Ovary (tissue), 9 donors: ENCODE measurements around the gene KIF4B. TPM values are rescaled to one million over a fixed set of nuclear protein-coding genes. Genes with fewer than 3 reads are reported as not detected.

Experiments
- DNase-seq, 5 donors: peaks; one replicate each; pipeline ENCODE4 v3.0.0-alpha.2; 2019 to 2020
- H3K27ac ChIP-seq, 2 donors: fragments of 200-600 bp; one replicate each; pipeline versions ENCODE4 v1.5.1 to v1.8.0; 2019 to 2022
- H3K27me3 ChIP-seq: fragments of 200-600 bp; one replicate; pipeline ENCODE4 v1.8.0; 2022
- H3K36me3 ChIP-seq: fragments of 200-600 bp; sonication (generic); one replicate; pipeline ENCODE4 v1.5.1; 2019
- H3K4me1 ChIP-seq: one replicate; pipeline ENCODE4 v1.8.1; 2013; ENCODE audit warnings: mild to moderate bottlenecking, moderate library complexity; ENCODE audit not compliant: insufficient read depth
- H3K4me3 ChIP-seq: fragments of 200-600 bp; sonication (generic); one replicate; pipeline ENCODE4 v1.5.1; 2017
- H3K9me3 ChIP-seq, 2 donors: fragments of 200-600 bp in 1 of 2; sonication (generic) in 1 of 2; one replicate each; pipeline versions ENCODE4 v1.5.1 to v1.8.1; 2013 to 2019; ENCODE audit warnings: mild to moderate bottlenecking in 1 of 2, moderate library complexity in 1 of 2
- EP300 ChIP-seq: sonication (generic); formaldehyde crosslinking; IDR thresholded peaks from one replicate; pipeline ENCODE4 v1.6.1; 2017; ENCODE audit warnings: antibody characterized with exemption
- POLR2A ChIP-seq: fragments of 450-650 bp; IDR thresholded peaks from one replicate; pipeline ENCODE4 v1.6.1; 2017; ENCODE audit warnings: antibody characterized with exemption, mild to moderate bottlenecking, moderate library complexity
- WGBS, 3 donors: extraction: QIAGEN DNeasy Blood & Tissue Kit in 1 of 3; methylation state at CpG; one replicate each; pipeline versions ENCODE4 v1.1.5 to v1.1.7; 2013 to 2017; 5-methylcytosine and 5-hydroxymethylcytosine counted together
- intact Hi-C, 4 donors: fragments of 100-400 bp; cut with DNase I; formaldehyde crosslinking; loops; one replicate each; pipeline versions ENCODE4 v1.11.0 to v1.15.1; 2022 to 2023
- polyA plus RNA-seq, 2 donors: library from polyadenylated mRNA; stranded (reverse); fragments of 200-250 nt in 1 of 2; fragments of 350-450 nt in 1 of 2; fragmentation: Illumina TruSeq in 1 of 2; extraction: RNeasy Lipid Tissue Mini Kit (QIAGEN cat#74804) in 1 of 2; gene quantifications; one replicate each; pipeline ENCODE4 v1.2.3, GENCODE V29; 2013 to 2014
- total RNA-seq, 7 donors: library from RNA; depleted of rRNA in 2 of 7; stranded (reverse); fragments of >200 nt in 2 of 7; fragmentation: NEBNext Ultra II Directional in 3 of 7; extraction: Animal tissue kit (Norgen Biotek cat#: 25700) in 3 of 7; gene quantifications; one replicate each; pipeline versions ENCODE4 v1.1.0 to v1.2.4, GENCODE V29; 2016 to 2023
- TF ChIP-seq, protein P1 (sequence below), 3 donors: fragments of 450-650 bp in 2 of 3; fragments of 200-600 bp in 1 of 3; IDR thresholded peaks; one replicate each; pipeline versions ENCODE4 v1.5.1 to v1.8.0; 2016 to 2022; ENCODE audit warnings: antibody characterized with exemption in 3 of 3, mild to moderate bottlenecking in 1 of 3
- donor health status: DM: no; HTN: no; CAD: no; lungs with moderate emphysema.
- donor health status: DM: no; HTN: no; CAD: no.
- donor health status: Bipolar disorder and iron deficiency.
- donor health status: DM: yes; HTN: yes; CAD: no.
- donor health status: DM: no; HTN: no; CAD: no.
- donor health status: DM: yes; HTN: yes; CAD: no.

The KIF4B gene
- total and polyA plus RNA-seq, 9 donors = 0.12 to 0.13 TPM; not detected in 7

DNA sequence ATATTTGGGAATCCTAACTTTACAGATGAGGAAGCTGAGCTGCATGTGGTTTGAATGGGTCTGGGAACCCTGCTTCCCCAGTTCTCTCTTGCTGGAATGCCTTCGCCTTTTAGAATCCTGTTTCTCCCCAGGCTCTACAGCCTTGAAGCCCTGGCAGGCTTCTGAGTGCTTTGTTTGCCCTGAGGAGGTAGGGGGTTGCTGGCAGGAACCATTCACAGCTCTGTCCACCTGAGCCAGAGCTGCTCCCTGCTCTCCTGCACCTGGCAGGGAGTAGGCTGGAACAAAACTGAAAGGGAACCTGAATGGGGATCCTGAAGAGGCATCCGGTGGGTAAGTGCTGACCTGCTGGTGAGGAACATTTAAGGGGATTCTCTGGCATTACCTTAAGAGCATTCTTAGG, 33.0 kb downstream of the KIF4B start:
- Histone ChIP-seq H3K27ac (no peak overlapping the region), H3K9me3 (no peaks in the 10 kb centered on the region), H3K36me3 (no peaks in the 10 kb centered on the region), H3K4me3 (no peak overlapping the region), H3K4me1 (no peaks in the 10 kb centered on the region), H3K27me3 (no peaks in the 10 kb centered on the region)
- intact Hi-C loops = no loop called here
- 90 to 96% (median 91%) methylated on average over 2 of the region's 2 CpGs for WGBS, 3 donors
- no peak for DNase-seq
- no peak for TF ChIP-seq EP300
- TF ChIP-seq, protein P1, sequence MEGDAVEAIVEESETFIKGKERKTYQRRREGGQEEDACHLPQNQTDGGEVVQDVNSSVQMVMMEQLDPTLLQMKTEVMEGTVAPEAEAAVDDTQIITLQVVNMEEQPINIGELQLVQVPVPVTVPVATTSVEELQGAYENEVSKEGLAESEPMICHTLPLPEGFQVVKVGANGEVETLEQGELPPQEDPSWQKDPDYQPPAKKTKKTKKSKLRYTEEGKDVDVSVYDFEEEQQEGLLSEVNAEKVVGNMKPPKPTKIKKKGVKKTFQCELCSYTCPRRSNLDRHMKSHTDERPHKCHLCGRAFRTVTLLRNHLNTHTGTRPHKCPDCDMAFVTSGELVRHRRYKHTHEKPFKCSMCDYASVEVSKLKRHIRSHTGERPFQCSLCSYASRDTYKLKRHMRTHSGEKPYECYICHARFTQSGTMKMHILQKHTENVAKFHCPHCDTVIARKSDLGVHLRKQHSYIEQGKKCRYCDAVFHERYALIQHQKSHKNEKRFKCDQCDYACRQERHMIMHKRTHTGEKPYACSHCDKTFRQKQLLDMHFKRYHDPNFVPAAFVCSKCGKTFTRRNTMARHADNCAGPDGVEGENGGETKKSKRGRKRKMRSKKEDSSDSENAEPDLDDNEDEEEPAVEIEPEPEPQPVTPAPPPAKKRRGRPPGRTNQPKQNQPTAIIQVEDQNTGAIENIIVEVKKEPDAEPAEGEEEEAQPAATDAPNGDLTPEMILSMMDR (IDR thresholded peaks at IDR 0.05) = no peak
- no peak for TF ChIP-seq POLR2A

DNA sequence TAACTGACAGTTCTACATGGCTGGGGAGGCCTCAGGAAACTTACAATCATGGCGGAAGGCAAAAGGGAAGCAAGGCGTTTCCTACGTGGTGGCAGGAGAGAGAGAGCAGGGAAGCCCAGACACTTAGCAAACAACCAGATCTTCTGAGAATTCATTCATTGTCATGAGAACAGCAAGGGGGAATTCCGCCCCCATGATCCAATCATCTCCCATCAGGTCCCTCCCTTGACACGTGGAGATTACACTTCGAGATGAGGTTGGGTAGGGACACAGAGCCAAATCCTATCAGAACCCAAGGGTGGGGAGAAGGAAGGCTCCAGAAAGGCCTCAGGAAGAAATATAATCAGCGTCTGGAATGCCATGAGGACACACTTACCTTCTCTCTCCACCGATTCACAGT, 34.3 kb downstream of the KIF4B start:
- Histone ChIP-seq H3K4me3 (no peak overlapping the region), H3K27ac (no peak overlapping the region), H3K4me1 (no peaks in the 10 kb centered on the region), H3K27me3 (no peaks in the 10 kb centered on the region), H3K36me3 (no peaks in the 10 kb centered on the region), H3K9me3 (no peaks in the 10 kb centered on the region)
- WGBS, 3 donors = 85 to 90% (median 88%) methylated on average over 8 of the region's 8 CpGs
- intact Hi-C loops = no loop called here
- no peak for DNase-seq
- TF ChIP-seq, protein P1 (IDR thresholded peaks at IDR 0.05) = no peak
- TF ChIP-seq EP300 (no peak), POLR2A (no peak)

DNA sequence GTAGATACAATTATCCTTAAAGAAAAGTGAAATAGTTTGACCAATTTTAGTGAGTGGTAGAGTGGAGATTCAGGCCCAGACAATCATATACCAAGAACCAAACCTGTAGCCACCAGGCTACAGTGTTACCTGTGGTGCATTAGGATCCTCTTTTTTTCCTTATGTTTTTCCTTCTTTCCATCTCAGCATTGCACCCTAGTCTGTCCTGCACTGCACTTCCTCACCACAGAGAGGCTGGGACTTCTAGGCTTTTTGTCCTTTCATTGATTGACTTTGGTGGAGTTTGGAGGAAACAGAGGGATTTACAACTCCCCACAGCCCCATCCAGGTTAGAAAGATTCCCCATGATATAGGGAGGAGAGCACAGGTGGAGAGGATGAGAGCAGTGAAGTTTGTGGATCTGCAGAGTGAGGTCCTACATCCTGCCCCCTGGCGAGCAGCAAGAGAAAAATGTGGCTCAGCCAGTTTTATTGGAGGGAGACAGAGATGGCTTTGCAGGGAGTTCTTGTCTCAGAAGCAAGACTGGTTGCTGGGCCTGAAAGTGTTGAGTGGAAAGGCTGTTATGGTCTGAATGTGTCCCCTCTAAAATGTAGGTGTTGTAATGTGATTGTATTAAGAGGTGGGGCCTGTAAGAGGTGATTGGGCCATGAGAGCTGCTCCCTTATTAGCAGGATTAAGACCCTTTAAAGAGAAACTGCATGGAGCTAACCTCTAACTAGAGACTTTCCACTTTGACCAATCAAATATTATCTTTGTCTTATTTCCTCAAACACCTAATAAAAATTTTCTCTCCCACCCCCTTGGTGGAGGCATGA, 36.2 kb downstream of the KIF4B start:
- Histone ChIP-seq H3K4me3 (no peak overlapping the region), H3K27ac (no peak overlapping the region), H3K36me3 (no peaks in the 10 kb centered on the region), H3K9me3 (no peaks in the 10 kb centered on the region), H3K27me3 (no peaks in the 10 kb centered on the region), H3K4me1 (no peaks in the 10 kb centered on the region)
- intact Hi-C loops = no loop called here
- DNase-seq = no peak
- TF ChIP-seq POLR2A = no peak
- no peak for TF ChIP-seq EP300
- TF ChIP-seq, protein P1 (IDR thresholded peaks at IDR 0.05) = no peak
- 53 to 64% (median 56%) methylated on average over 1 of the region's 1 CpG for WGBS, 3 donors

GRCh38 chr5:155050384-155051019, 36.9 kb downstream of the KIF4B start:
- TF ChIP-seq POLR2A (no peak), EP300 (no peak)
- TF ChIP-seq, protein P1 (IDR thresholded peaks at IDR 0.05) = no peak
- no peak for DNase-seq

More at GRCh38 chr5:155050384-155051019, 36.9 kb downstream of the KIF4B start:
- Histone ChIP-seq H3K4me1 (no peaks in the 10 kb centered on the region), H3K27ac (no peak overlapping the region), H3K9me3 (no peaks in the 10 kb centered on the region), H3K36me3 (no peaks in the 10 kb centered on the region), H3K4me3 (no peak overlapping the region), H3K27me3 (no peaks in the 10 kb centered on the region)
- 32 to 54% (median 33%) methylated on average over 5 of the region's 5 CpGs for WGBS, 3 donors
- intact Hi-C loops = no loop called here
